NCI-H774 (cell line): ENCODE data around the gene GIMAP8.

Experiments used
- DNase-seq: peaks from one replicate; lab custom pipeline; 2025; lab: John Stamatoyannopoulos, UW

GIMAP8 gene

GRCh38 chr7:150450491-150451001, at the start of gene GIMAP8:
Gene GIMAP8, plus strand, starts transcription at chr7:150450630. Its CDS starts 16,069 bp downstream, at chr7:150466699.
- no peak for DNase-seq

- DNase-seq, result no peak
Observed at GRCh38 chr7:150400788-150401423, 49.5 kb upstream of the GIMAP8 start.

- no peak for DNase-seq
Observed at GRCh38 chr7:150401424-150401790, 49.0 kb upstream of the GIMAP8 start.

GRCh38 chr7:150401861-150402631, 48.4 kb upstream of the GIMAP8 start:
- DNase-seq, result no peak

- DNase-seq, result no peak
Observed at GRCh38 chr7:150402671-150403321, 47.6 kb upstream of the GIMAP8 start.

- no peak for DNase-seq
Observed at GRCh38 chr7:150403376-150404171, 46.9 kb upstream of the GIMAP8 start.

- no peak for DNase-seq
Observed at GRCh38 chr7:150404172-150404804, 46.1 kb upstream of the GIMAP8 start.

GRCh38 chr7:150404805-150405583, 45.4 kb upstream of the GIMAP8 start:
- DNase-seq, result peak; percentile 76

- peak; percentile 47 for DNase-seq
Observed at GRCh38 chr7:150405584-150406311, 44.7 kb upstream of the GIMAP8 start.

- no peak for DNase-seq
Observed at GRCh38 chr7:150406312-150406566, 44.2 kb upstream of the GIMAP8 start.

GRCh38 chr7:150406567-150407421, 43.6 kb upstream of the GIMAP8 start:
- DNase-seq, result no peak

- DNase-seq, result no peak
Observed at GRCh38 chr7:150407588-150408392, 42.6 kb upstream of the GIMAP8 start.

- no peak for DNase-seq
Observed at GRCh38 chr7:150408393-150409299, 41.8 kb upstream of the GIMAP8 start.

GRCh38 chr7:150409300-150410030, 41.0 kb upstream of the GIMAP8 start:
- DNase-seq, result no peak

- DNase-seq, result no peak
Observed at GRCh38 chr7:150410131-150410530, 40.3 kb upstream of the GIMAP8 start.

GRCh38 chr7:150410680-150411346, 39.6 kb upstream of the GIMAP8 start:
- DNase-seq, result no peak
